ELF-1 (cell line): ENCODE data around the gene CLEC3A.

Experiments used
- DNase-seq: peaks from one replicate; pipeline ENCODE4 v3.0.0-alpha.2; 2016; ENCODE audit warnings: low read depth, low spot score

Gene CLEC3A

GRCh38 chr16:78022347-78023060 is at the start of gene CLEC3A:
TSS of gene CLEC3A (plus strand) at chr16:78022548. CDS start at chr16:78022627, 79 bp downstream.
- peak; percentile 77 for DNase-seq

- peak; percentile 81 for DNase-seq
These were observed 47.5 kb upstream of the CLEC3A start for GRCh38 chr16:77974883-77975282.

GRCh38 chr16:77975942-77976341 is 46.4 kb upstream of the CLEC3A start:
- DNase-seq = no peak

- no peak for DNase-seq
These were observed 45.0 kb upstream of the CLEC3A start for GRCh38 chr16:77977339-77977738.

GRCh38 chr16:77985111-77985510 is 37.2 kb upstream of the CLEC3A start:
- DNase-seq = no peak

- no peak for DNase-seq
These were observed 36.2 kb upstream of the CLEC3A start for GRCh38 chr16:77986011-77986740.

- DNase-seq = no peak
These were observed 34.5 kb upstream of the CLEC3A start for GRCh38 chr16:77987810-77988209.

GRCh38 chr16:77989846-77990245 is 32.5 kb upstream of the CLEC3A start:
- DNase-seq = no peak

- DNase-seq = peak; percentile 57
These were observed 30.6 kb upstream of the CLEC3A start for GRCh38 chr16:77991701-77992100.

GRCh38 chr16:77992381-77992780 is 30.0 kb upstream of the CLEC3A start:
- peak; percentile 73 for DNase-seq

GRCh38 chr16:77993111-77993985 is 29.0 kb upstream of the CLEC3A start:
- DNase-seq = peak; percentile 85

GRCh38 chr16:77995843-77996455 is 26.4 kb upstream of the CLEC3A start:
- DNase-seq = no peak

- DNase-seq = peak; percentile 50
These were observed 23.9 kb upstream of the CLEC3A start for GRCh38 chr16:77998350-77999023.

- no peak for DNase-seq
These were observed 20.8 kb upstream of the CLEC3A start for GRCh38 chr16:78001451-78002025.

- DNase-seq = peak; percentile 96
These were observed 19.3 kb upstream of the CLEC3A start for GRCh38 chr16:78002915-78003538.

GRCh38 chr16:78004517-78004916 is 17.8 kb upstream of the CLEC3A start:
- DNase-seq = no peak

GRCh38 chr16:78005881-78006280 is 16.5 kb upstream of the CLEC3A start:
- DNase-seq = peak; percentile 27

- no peak for DNase-seq
These were observed 15.2 kb upstream of the CLEC3A start for GRCh38 chr16:78007121-78007520.

GRCh38 chr16:78024159-78024558 is 1.8 kb downstream of the CLEC3A start:
- no peak for DNase-seq

GRCh38 chr16:78025631-78026030 is 3.3 kb downstream of the CLEC3A start:
- DNase-seq = no peak
